ENCODE measurements around the gene PHEX.
"Not testable (repeated sequence)": the region's sequence is repeated elsewhere in the genome, so short reads cannot be mapped to it uniquely, and the experiment has no call there.

Gene PHEX

GRCh38 chrX:22278375-22278774, 246.2 kb downstream of the PHEX start:
- H3K36me3 ChIP-seq (ENCODE audit: low read length), result no peaks in the 10 kb centered on the region
- TF ChIP-seq CTCF (IDR thresholded peaks at IDR 0.05; ENCODE audit: insufficient read depth, low read length, poor library complexity, severe bottlenecking) (no peak), EZH2phosphoT487 (conservative IDR thresholded peaks at IDR 0.05; ENCODE audit: low read length) (no peak)

GRCh38 chrX:22289209-22289608, 257.1 kb downstream of the PHEX start:
- not testable (repeated sequence) for H3K27me3 ChIP-seq (ENCODE audit: low read length); H2AFZ ChIP-seq (ENCODE audit: low read depth, low read length, severe bottlenecking); H3K27ac ChIP-seq (ENCODE audit: low read depth, low read length); H3K9ac ChIP-seq (ENCODE audit: low read length); H3F3A ChIP-seq (ENCODE audit: insufficient read depth); H4K20me1 ChIP-seq (ENCODE audit: low read depth, low read length); H3K9me3 ChIP-seq (ENCODE audit: insufficient read depth, low read length); H3K36me3 ChIP-seq (ENCODE audit: low read length); H3K4me2 ChIP-seq (ENCODE audit: low read depth, low read length, poor library complexity, severe bottlenecking); H3K9me2 ChIP-seq (replicated peaks; ENCODE audit: insufficient read depth, low read length); H3K4me3 ChIP-seq (ENCODE audit: insufficient read depth, low read length, poor library complexity, severe bottlenecking); H3K79me2 ChIP-seq (ENCODE audit: insufficient read depth, low read length)

More at GRCh38 chrX:22278375-22278774, 246.2 kb downstream of the PHEX start:
- no peaks in the 10 kb centered on the region for H3K9me2 ChIP-seq (replicated peaks; ENCODE audit: insufficient read depth, low read length)
- no peaks in the 10 kb centered on the region for H3K79me2 ChIP-seq (ENCODE audit: insufficient read depth, low read length)
- H3K9me3 ChIP-seq (ENCODE audit: insufficient read depth, low read length), result no peaks in the 10 kb centered on the region
- no peak overlapping the region for H3K4me3 ChIP-seq (ENCODE audit: insufficient read depth, low read length, poor library complexity, severe bottlenecking)
- H3F3A ChIP-seq (ENCODE audit: insufficient read depth), result no peaks in the 10 kb centered on the region
- H4K20me1 ChIP-seq (ENCODE audit: low read depth, low read length), result no peaks in the 10 kb centered on the region
- no peak overlapping the region for H3K9ac ChIP-seq (ENCODE audit: low read length)
- no peak overlapping the region for H2AFZ ChIP-seq (ENCODE audit: low read depth, low read length, severe bottlenecking)
- no peak overlapping the region for H3K27ac ChIP-seq (ENCODE audit: low read depth, low read length)
- no peaks in the 10 kb centered on the region for H3K27me3 ChIP-seq (ENCODE audit: low read length)
- no peak overlapping the region for H3K4me2 ChIP-seq (ENCODE audit: low read depth, low read length, poor library complexity, severe bottlenecking)

- TF ChIP-seq EZH2phosphoT487 (conservative IDR thresholded peaks at IDR 0.05; ENCODE audit: low read length), result no peak
- no peak for TF ChIP-seq CTCF (IDR thresholded peaks at IDR 0.05; ENCODE audit: insufficient read depth, low read length, poor library complexity, severe bottlenecking)
- Histone ChIP-seq H3K27ac (ENCODE audit: low read depth, low read length) (no peak overlapping the region), H2AFZ (ENCODE audit: low read depth, low read length, severe bottlenecking) (no peak overlapping the region), H3K36me3 (ENCODE audit: low read length) (no peaks in the 10 kb centered on the region), H3K4me3 (ENCODE audit: insufficient read depth, low read length, poor library complexity, severe bottlenecking) (no peak overlapping the region), H3K9ac (ENCODE audit: low read length) (no peak overlapping the region), H3K9me2 (replicated peaks; ENCODE audit: insufficient read depth, low read length) (no peaks in the 10 kb centered on the region), H3K27me3 (ENCODE audit: low read length) (no peaks in the 10 kb centered on the region), H3K79me2 (ENCODE audit: insufficient read depth, low read length) (no peaks in the 10 kb centered on the region), H3K9me3 (ENCODE audit: insufficient read depth, low read length) (no peaks in the 10 kb centered on the region), H3F3A (ENCODE audit: insufficient read depth) (no peaks in the 10 kb centered on the region), H3K4me2 (ENCODE audit: low read depth, low read length, poor library complexity, severe bottlenecking) (no peak overlapping the region), H4K20me1 (ENCODE audit: low read depth, low read length) (no peaks in the 10 kb centered on the region)
These were observed 264.7 kb downstream of the PHEX start for GRCh38 chrX:22296871-22297270.

GRCh38 chrX:22300130-22300529, 268.0 kb downstream of the PHEX start:
- TF ChIP-seq CTCF (IDR thresholded peaks at IDR 0.05; ENCODE audit: insufficient read depth, low read length, poor library complexity, severe bottlenecking) (no peak), EZH2phosphoT487 (conservative IDR thresholded peaks at IDR 0.05; ENCODE audit: low read length) (no peak)
- H3K9me3 ChIP-seq (ENCODE audit: insufficient read depth, low read length), result no peaks in the 10 kb centered on the region
- no peaks in the 10 kb centered on the region for H4K20me1 ChIP-seq (ENCODE audit: low read depth, low read length)
- H3K9ac ChIP-seq (ENCODE audit: low read length), result no peak overlapping the region
- no peaks in the 10 kb centered on the region for H3K36me3 ChIP-seq (ENCODE audit: low read length)
- H3K27ac ChIP-seq (ENCODE audit: low read depth, low read length), result no peak overlapping the region
- H3F3A ChIP-seq (ENCODE audit: insufficient read depth), result no peaks in the 10 kb centered on the region
- H3K27me3 ChIP-seq (ENCODE audit: low read length), result no peaks in the 10 kb centered on the region
- no peak overlapping the region for H2AFZ ChIP-seq (ENCODE audit: low read depth, low read length, severe bottlenecking)
- H3K79me2 ChIP-seq (ENCODE audit: insufficient read depth, low read length), result no peaks in the 10 kb centered on the region
- no peak overlapping the region for H3K4me3 ChIP-seq (ENCODE audit: insufficient read depth, low read length, poor library complexity, severe bottlenecking)
- H3K9me2 ChIP-seq (replicated peaks; ENCODE audit: insufficient read depth, low read length), result no peaks in the 10 kb centered on the region
- H3K4me2 ChIP-seq (ENCODE audit: low read depth, low read length, poor library complexity, severe bottlenecking), result no peak overlapping the region
